Prostate gland (tissue), 2 donors: ENCODE results near the gene NRG4.

Source experiments
- POLR2A ChIP-seq: fragments of 450-650 bp; IDR thresholded peaks from one replicate; pipeline ENCODE4 v1.6.1; 2016; ENCODE audit warnings: antibody characterized with exemption, mild to moderate bottlenecking
- POLR2AphosphoS5 ChIP-seq: sonication (generic); formaldehyde crosslinking; IDR thresholded peaks from one replicate; pipeline ENCODE4 v1.6.1; 2017; ENCODE audit warnings: antibody characterized with exemption
- TF ChIP-seq, protein P1 (sequence below), 4 experiments: fragments of 200-600 bp in 2 of 4; fragments of 450-650 bp in 2 of 4; sonication (generic) in 2 of 4; IDR thresholded peaks; 1 replicate in 3 of 4; 2 replicates in 1 of 4; pipeline ENCODE4 v1.5.1; 2016 to 2019; ENCODE audit warnings: antibody characterized with exemption in 4 of 4, mild to moderate bottlenecking in 2 of 4, moderate library complexity in 2 of 4

DNA sequence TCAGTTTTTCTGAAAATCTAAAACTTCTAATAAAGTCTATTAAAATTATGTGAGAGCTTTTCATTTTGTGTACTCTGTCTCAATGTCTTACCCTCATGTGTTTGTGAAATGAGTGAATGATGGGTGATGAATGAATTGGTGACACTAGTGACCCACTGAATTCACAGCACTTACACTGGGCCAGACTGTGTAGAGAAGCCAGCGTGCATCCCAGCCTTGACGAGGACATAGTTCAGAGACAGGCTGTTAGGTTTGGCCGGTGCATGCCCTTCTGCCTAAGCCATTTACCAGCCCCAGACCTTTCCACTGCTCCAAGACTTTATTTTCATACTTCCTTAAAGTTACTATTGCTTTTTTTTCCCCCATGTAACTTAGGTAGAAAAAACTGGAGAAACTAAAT, 69.8 kb downstream of the NRG4 start:
- TF ChIP-seq, protein P1, sequence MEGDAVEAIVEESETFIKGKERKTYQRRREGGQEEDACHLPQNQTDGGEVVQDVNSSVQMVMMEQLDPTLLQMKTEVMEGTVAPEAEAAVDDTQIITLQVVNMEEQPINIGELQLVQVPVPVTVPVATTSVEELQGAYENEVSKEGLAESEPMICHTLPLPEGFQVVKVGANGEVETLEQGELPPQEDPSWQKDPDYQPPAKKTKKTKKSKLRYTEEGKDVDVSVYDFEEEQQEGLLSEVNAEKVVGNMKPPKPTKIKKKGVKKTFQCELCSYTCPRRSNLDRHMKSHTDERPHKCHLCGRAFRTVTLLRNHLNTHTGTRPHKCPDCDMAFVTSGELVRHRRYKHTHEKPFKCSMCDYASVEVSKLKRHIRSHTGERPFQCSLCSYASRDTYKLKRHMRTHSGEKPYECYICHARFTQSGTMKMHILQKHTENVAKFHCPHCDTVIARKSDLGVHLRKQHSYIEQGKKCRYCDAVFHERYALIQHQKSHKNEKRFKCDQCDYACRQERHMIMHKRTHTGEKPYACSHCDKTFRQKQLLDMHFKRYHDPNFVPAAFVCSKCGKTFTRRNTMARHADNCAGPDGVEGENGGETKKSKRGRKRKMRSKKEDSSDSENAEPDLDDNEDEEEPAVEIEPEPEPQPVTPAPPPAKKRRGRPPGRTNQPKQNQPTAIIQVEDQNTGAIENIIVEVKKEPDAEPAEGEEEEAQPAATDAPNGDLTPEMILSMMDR (IDR thresholded peaks at IDR 0.05): no peak
- TF ChIP-seq POLR2AphosphoS5: no peak
- no peak for TF ChIP-seq POLR2A
